Kidney glomerular epithelial cell (primary cell): Measurements from ENCODE around the gene STK39.
A peak's percentile ranks its signal among the peaks of the same experiment; 100 is the strongest.

Experiments
- DNase-seq: peaks from one replicate; lab custom pipeline; 2025; lab: John Stamatoyannopoulos, UW

Gene STK39

DNA sequence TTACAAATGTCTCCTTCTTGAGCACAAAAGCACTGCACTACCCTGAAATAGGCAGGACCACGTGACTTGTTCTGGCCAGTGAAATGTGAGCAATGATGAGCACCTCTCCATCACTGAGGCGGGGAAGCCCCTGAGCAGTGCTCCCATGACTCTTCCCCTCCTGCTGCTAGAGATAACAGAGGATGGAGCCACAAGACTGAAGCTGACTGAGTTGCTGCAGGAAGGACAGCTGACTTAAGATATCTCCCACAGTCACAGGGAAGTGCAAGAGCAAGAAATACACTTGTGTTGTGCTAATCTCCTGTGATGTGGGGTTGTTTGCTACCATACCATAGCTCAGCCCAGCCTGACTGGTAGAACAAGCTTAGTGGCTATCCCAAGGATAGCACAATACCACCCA is 38.7 kb downstream of the STK39 start:
- no peak for DNase-seq

DNA sequence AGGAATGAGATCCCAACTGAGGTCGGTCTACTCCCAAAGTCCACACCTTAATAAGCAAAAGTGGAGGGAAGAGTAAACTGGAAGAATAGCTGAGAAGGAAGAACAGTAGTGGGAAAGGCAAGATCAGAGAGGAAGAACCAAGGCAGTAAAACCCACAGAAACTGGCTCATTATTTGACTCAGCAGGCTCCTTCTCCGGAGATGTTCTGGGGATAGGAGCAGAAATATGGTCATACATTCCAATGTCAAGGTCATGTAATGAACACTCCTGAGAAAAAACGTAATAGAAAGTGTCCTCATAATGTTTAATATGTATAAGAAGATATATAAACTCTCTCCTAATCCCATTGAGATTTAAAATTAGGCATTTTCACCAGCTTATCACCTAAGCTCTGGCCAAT is 39.5 kb downstream of the STK39 start:
- no peak for DNase-seq

DNA sequence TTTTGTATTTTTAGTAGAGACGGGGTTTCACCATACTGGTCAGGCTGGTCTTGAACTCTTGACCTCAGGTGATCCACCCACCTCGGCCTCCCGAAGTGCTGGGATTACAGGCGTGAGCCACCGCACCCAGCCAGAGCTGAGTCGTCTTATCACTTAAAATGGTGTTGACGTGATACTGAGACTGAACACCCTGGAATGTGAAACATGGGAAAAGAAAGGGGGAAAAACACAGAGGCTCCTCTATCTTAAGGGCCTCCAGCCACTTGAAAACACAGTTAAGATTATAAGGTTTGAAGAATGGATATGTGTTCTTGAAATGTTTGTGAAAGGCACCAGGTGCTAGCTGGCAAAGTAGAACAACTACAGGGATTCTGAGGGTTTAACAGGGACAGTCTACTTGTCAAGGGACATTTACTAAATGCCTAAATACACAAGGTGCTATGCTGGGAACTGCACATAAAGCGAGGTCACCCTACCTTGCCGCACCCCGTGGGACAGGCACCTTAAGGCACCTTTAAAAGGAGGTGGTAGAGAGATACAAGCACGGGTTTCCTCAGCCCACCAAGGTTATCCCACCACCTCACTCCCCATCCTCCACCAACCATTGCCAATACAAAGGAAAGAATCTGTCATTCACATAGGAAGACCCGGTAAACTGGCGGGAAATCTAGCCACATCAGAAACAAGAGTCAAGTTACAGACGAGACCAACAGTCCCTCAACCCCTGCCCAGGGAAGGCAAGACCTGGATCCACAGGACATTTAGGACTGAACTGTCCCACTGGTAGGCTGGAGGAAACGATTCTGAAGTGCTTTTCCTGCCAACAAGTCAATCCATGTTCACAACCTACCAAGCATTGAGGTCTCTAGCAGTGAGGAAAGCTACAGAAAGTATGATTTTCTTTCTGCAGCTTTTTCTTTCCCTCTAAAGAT is 43.4 kb downstream of the STK39 start:
- DNase-seq: no peak

DNA sequence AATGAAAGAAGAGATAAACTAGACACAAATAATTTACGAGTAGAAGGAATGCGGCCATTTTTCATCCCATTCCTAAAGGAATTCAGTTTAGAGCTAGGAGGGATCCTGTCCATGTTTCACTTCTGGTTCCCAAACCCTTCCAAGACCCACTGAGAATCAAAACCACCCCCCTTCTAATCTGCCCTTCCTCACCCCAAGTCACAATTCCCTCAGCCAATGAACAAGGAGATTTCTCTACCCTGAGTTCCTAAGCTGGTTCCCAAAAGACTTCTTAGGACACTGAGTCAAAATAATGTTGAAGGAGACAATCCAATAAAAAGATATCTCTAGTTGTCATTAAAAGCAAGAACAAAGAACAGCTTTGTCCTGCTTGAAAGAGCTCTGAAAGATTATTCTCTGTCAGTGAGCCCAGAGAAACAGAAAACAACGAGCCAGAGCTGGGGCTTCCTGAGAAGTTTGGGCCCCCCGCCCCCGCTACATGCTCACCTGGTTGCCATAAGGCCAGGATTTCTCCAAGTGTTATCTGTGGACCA is 45.7 kb downstream of the STK39 start:
- DNase-seq: no peak

DNA sequence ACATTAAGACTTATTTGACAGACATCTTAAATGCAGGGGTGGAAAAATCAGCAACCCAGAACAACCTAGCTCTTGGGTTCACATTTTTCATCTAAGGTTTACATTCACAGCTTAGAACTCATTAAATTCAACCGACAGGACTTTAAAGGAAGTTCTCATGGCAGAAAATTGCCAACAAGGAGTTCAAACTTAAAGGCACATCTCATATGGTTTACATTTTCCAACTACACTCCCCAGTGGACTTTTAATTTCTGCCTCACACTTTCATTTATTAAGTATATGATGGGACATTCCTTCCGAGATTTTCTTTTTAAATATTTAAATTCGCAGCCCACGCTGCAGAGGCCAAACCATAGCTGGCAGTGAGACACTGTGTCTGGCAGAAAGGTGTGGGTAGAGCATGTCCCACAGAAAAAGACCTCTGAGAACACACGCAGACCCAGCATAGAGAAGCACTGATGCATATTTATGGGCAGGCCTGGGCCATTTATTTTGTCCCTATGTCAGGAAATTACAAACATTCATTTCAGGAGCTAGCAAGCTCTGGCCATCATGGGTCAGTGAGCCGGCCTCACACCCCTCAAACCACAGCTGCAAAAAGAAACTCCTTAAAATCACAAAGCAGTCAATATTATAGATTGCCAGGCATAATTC is 46.3 kb downstream of the STK39 start:
- peak; percentile 22 for DNase-seq

DNA sequence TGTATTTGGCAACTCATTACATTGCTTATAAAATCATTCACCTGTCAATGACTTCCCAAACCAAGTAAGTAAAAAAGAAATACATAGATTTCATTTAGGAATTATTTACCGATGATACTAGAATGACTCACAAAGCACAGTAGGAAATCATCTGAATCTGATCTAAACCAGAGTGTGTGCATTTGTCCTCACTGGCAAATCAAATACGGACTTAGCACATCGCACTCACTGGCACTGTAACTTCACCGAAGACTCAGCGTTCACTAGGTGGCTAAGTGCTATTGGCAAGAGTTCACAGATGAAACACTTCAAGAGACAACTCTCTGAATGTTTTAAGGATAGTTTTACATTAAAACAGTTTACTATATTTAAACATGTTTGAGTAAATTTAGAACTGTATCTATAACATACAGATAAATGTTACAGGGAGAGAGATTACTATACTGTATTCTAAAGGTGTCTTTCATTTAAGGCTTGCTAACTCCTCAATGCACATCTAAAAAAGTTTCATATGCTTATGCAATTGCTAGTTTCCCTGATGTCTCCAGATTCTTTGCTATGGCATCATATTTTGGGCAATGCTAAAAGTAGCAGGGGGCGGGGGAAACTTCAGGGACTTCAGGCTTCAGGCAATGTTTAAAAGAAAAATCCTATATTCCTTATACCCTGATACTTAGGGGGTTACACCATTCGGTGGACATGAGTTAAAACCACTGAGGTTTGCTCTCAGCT is 48.8 kb downstream of the STK39 start:
- no peak for DNase-seq

DNA sequence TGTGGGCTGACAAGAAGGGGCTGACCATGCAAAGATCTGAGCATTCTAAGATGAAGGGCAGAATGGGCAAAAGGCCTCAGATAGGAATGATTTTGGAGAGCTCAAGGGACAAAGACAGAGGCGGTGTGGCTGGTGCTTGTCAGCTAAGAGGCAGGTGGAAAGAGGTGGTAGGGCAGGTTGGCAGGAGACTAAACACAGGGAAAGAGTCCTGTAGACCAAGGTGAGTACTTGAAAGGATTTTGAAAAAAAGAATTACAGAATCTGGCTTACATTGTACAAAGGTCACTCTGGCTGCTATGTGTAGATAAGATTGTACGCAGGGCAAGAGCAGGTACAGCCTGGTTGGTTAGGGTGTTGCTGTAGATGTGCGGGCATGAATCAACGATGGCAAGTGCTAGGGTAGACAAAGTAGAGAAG is 50.6 kb downstream of the STK39 start:
- DNase-seq: no peak

DNA sequence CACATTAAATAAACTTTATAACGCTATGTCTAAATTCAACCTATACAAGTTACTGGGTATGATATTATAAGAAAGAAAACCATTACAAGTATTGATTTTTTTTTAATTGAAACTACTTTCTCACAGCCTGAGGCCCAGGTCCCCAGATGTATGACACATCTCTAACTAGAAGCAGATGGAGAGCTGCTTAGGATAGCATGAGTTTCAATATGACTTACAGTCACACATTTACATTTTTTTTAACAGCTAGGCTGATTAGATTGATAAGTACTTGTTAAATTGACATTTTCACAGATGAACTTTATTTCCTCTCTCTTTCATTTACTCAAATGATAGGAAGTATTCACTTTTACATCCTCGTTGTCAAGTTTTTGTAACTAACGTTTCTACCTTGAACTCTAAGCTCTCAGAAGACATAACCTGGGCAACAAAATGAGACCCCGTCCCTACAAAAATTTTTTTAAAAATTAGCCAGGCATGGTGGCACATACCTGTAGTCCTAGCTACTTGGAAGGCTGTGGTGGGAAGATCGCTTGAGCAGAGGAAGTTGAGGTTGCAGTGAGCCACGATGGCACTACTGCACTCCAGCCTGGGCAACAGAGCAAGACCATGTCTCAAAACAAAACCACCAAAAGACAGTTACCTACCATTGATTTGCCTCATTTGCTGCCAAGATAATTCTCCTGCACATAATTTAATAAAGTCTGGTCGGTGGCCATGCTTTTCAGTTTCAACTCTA is 52.4 kb downstream of the STK39 start:
- no peak for DNase-seq

DNA sequence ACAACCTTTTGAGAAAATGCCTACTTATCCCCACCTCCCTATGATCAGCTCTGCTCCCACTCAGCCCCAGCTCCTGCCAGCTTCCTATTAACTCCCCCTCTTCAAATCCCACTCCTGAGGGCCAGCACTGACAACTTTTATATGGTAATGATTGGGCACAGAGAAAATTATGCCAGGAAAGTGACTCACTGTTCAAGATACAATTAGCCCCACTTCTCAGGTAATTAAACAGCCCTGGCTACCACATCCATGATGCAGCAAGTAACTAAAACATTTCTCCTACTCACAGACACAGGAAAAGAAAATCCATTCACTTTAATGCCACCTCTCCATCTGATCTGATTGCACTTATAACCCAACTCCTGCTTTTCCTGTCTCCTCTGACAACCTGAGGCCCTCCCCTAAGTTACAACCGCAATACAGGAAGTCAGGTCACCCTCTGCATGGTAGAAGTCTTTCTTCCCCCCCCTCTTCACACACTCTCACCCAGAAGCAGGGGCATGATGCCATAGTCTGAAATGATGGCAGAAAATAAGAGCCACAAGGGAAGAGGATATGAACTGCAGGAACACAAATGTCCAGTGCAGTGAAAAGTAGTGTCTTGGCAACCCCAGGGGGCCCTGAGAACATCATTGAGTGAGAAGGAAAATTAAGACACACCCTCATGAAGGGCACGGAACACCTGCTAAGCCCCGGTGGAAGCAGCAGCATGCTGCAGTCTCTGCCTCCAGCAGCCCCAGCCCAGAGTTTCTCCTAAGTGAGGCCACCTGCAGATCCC is 54.4 kb downstream of the STK39 start:
- DNase-seq: peak; percentile 22

DNA sequence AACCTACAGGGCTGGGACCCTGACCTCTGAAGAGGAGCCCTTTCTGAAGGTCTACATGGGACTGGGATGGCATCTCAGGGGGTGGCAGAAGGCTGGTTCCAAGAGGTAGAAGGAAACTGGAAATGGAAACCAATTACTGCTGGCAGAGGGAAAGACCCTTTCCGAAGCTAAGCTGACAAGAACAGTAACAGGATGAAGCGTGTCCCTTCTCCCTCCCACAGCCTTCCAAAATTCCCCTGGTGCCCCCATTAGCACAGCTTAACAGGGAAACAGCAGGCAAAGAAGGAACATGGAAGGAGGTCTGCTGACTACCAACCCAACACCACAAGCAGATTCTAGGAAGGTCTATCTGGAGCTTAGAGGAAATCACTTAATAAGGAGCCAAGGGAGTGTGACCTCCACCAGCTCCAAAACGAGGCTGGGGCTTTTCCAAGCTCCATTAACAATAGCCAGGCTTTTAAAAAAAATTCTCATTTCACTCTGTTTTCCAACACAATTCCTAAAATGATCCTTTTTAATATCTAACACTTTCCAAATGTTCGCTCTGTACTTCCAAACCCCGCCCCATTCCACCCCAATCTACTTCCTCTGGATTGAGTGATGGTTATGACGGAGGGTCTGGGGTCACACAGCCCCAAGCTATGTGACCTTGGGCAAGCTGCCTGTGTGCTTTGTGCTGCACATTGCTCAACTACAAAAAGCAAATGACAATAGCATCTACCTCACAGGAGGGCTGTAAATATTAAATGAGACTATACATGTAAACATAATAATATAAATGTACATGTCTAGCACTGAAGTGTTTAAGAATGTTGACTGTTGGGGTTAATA is 55.2 kb downstream of the STK39 start:
- no peak for DNase-seq

DNA sequence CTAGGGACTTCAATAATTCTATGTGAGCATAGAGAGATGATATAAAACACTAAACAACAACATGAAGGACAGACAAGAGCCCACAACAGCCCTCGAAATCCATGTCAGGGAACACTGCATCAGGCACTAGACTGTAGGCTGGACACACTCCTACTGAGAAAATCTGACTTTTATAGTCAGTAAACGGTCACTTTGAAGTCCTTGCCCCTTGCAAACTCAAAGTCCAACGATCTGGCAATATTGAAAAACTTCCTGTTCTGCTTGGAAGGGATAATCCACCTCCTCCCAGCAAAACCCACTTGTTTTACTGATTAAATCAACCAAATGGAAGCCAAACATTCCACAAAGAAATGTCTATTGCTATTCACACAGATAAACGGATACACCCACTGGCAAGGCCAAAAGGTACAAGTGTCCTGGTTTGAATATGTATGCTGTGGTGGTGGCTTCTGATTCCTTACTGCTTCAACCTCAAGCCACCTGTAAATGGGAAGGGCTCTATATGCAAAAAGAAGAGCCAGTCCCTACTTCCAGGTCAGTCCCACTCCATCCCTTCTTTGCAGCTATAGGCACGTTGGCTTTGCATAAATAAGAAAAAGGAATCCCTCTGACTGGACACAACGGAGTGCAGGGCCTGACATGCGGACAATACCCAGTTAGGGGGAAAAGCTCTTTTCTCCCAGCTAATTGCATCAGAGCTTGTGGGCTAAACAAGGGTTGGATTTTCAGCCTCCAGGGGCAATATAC is 56.6 kb downstream of the STK39 start:
- DNase-seq: no peak

DNA sequence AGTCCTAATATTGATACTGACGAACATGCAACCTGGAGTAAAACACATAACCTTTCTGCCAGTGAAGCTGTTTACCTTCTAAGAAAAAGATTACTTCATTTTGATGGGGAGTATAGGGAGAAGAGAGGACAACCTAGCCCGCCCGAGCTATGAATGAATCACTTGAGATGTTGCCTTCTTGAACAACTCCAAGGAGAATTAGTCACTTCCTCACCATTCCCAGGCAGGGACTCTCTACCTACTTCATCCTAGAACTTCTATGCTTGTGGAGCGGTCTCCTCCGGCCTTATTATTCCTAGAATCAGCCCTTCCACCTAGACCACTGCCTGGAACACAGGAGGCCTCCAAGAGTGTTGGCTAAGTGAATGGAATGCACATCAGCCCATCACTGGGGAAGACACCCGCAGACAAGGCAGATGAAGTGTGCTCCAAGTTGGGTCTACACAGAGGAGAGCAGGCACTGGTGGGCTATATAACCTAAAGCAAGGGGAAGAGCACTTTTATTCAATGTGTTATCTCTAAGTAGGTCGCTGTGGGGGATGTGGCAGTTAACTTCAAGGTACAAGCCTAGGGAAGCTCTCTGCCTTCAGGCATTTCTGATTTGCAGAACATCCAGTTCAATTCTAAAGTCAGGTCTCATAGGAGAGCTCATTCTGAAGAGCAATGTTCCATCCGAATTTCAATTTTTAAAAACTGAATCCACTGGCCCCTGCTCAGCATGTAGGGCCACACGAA is 57.4 kb downstream of the STK39 start:
- peak; percentile 49 for DNase-seq

DNA sequence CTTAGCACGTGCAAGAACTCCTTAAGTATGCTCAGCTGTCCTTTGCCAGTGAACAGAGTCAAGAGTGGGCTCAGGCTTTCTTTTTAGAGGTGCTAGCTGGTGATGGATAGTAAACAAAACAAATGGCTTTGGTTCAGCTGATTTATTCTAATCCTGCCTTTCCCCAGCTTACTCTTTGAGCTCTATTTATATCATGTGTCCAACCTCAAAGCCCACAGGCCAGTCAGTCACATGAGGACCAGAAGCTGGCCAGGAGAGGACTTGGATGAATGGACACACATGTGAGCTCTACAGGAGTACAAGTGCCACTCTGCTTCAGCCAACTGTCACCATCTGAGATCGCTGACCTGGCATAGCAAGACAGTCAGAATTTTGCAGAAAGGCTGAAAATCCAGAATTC is 59.4 kb downstream of the STK39 start:
- no peak for DNase-seq

DNA sequence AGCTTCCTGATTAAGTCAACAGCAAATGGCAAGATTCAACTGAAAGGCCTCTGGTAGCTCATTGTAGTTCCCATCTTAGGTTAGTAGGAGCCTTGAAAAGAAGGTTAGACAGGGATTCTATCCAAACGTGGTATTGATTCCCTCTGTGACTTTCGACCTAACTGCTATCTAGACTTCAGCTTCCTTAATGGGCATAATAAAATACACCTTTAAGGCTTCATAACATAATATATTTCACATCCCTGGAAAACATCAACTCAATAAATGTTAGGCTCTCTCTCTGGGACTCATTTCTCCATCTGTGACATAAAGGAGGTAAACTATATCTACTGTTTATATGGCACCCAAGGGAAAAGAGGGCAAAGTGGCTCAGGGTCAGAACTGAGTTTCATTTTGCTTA is 60.9 kb downstream of the STK39 start:
- DNase-seq: no peak

DNA sequence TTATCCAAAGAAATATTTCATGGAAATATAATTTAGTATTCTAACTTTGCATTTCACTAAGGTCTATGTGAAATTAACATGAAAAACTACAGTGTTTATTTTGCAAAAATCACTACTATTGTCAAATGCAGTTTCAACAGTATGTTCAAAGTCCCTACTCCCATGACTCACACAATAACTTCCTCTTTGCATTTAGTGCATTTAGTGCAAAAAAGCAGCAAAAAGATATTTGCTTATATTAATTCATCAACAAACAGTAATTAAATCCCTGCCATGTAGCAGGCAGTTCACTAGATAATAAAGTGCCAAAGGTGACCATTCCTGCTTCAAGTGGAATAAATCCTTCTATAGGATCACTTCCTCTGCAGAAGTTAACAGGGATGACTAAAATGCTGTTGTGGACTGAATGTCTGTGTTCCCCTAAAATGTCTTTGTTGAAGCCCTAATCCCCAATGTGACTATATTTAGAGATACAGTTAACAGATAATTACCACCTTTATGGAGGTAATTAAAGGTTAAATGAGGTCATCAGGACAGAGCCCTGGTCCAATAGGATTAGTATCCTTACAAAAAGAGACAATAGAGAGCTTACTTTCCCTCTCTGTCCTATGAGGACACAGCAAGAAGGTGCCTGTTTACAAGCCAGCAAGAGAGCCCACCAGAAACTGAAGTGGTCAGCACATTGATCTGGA is 61.7 kb downstream of the STK39 start:
- DNase-seq: no peak

DNA sequence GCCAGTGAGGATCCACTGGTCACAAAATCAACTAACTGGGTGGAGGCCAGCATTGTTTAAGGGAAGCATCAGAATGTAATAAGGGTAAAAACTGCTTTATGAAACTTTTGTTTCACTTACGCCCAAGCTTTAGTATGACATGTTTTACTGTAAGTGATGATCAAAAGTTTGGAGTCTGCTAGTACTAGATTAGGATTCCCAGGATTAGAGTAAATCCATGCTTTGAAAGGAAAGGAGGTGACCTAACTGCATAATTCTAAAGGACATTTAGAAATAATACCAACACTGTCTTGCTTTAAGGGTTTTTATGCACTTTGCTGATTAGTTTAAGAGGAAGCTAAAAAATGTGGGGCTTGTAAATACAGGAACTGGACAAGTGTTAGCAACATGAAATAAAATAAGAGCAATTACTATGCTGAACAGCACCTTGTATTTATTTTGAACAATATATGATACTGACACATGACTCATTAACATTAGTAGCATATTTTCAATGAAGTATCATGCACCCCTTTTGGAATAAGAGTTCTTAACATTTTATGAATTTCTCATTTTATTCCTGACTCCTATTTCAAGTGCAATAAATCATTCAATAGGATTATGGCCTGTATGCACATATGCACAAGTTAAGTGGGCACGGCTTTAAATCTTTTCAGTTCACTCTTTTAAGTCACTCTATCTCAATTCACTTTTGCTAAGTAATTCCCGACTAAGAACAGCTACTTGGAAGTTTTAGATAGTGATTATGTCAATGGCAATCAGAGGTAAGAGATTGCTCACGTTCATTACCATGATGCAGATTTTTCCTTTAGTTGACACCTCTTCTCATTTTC is 62.5 kb downstream of the STK39 start:
- DNase-seq: no peak

DNA sequence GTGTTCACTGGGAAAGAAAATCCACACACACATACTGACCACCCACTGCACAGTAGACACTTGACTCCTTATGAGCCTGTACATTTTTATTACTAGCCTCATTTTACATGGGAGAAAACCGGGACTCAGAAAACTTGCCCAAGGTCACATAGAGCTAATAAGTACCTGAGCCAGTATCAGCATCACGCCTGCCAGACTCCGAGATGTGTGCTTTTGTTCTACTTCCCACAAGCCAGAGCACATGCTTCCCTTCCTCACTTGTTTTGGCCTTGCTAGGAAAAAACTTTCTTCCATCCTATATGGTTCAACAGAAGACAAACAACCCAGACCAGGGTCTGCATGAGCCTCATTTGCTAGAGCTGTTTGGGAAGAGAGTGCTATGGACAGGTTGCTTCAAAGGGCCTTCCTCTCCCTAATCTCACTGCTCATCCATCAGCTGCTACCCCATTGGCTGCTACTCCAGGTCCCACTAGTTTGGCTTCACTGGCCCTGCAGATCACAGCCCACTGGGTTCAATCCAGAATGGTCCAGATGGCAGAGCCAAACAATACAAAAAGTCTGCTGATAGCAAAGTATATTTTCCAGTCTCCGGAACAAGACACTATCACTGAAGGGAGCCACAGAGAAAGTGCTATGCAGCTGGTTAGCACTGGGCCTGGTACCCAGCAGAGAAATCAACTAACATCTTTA is 63.9 kb downstream of the STK39 start:
- DNase-seq: no peak
